A549 (cell line): ENCODE measurements around the gene FAAP100. TPM values are rescaled to one million over a fixed set of nuclear protein-coding genes. Genes with fewer than 3 reads are reported as not detected.
A peak's percentile ranks its signal among the peaks of the same experiment; 100 is the strongest.

Source experiments
- ATAC-seq, 2 experiments: fragments of 200-7000 bp in 1 of 2; fragments of >200 bp in 1 of 2; cut with Nextera tagmentation in 1 of 2; cut with Tn5 transposase in 1 of 2; 3 replicates each; pipeline versions ENCODE4 v1.8.0 to v1.9.1; 2018 to 2020; ENCODE audit warnings: mild to moderate bottlenecking in 1 of 2, moderate library complexity in 1 of 2
- CTCF ChIA-PET: fragments of 300-600 bp; sonication (Branson Sonifier 250); formaldehyde crosslinking; extraction: SDS; loops from one replicate; lab custom pipeline; 2021; ENCODE audit warnings: antibody characterized with exemption, inconsistent platforms; lab: Yijun Ruan, JAX
- POLR2A ChIA-PET: fragments of 350-600 bp; formaldehyde crosslinking; extraction: SDS; loops from one replicate; lab custom pipeline; 2021; ENCODE audit warnings: antibody characterized with exemption, inconsistent platforms; lab: Yijun Ruan, JAX
- DNase-seq, 2 experiments: peaks; one replicate each; pipeline versions ENCODE4 v3.0.0 to v3.0.0-alpha.2; 2011 to 2016; ENCODE audit warnings: low read depth in 1 of 2, low spot score in 1 of 2
- FAIRE-seq: peaks from 2 replicates; lab custom pipeline; 2011; peaks lifted over from hg19 to GRCh38; lab: Jason Lieb, UNC
- H3K27ac ChIP-seq, 2 experiments: fragments of >200 bp; sonication (Bioruptor Twin); formaldehyde crosslinking; 3 replicates each; pipeline ENCODE4 v1.5.1; 2016 to 2017
- H3K4me1 ChIP-seq: fragments of >200 bp; sonication (Bioruptor Twin); formaldehyde crosslinking; 3 replicates; pipeline ENCODE4 v1.6.1; 2016
- H3K4me2 ChIP-seq: fragments of >200 bp; sonication (Bioruptor Twin); formaldehyde crosslinking; 3 replicates; pipeline ENCODE4 v1.6.1; 2016
- H3K4me3 ChIP-seq: fragments of >200 bp; sonication (Bioruptor Twin); formaldehyde crosslinking; 3 replicates; pipeline ENCODE4 v1.5.1; 2016
- H3K9me3 ChIP-seq: fragments of >200 bp; sonication (Bioruptor Twin); formaldehyde crosslinking; 3 replicates; pipeline ENCODE4 v1.6.1; 2016
- BHLHE40 ChIP-seq: IDR thresholded peaks from 2 replicates; pipeline ENCODE4 v1.6.1; 2012; ENCODE audit warnings: low read depth, low read length, inconsistent platforms
- CEBPB ChIP-seq, 2 experiments: fragments of >200 bp in 1 of 2; sonication (Bioruptor Twin) in 1 of 2; formaldehyde crosslinking in 1 of 2; IDR thresholded peaks; 2 replicates each; pipeline ENCODE4 v1.6.1; 2012 to 2016
- CHD4 ChIP-seq: fragments of 200-600 bp; sonication (generic); IDR thresholded peaks from 2 replicates; pipeline ENCODE4 v1.6.1; 2016; ENCODE audit warnings: antibody characterized with exemption, mild to moderate bottlenecking, borderline replicate concordance
- ELK1 ChIP-seq: fragments of 150-350 bp; IDR thresholded peaks from 2 replicates; pipeline ENCODE4 v1.6.1; 2014; ENCODE audit warnings: low read depth, mild to moderate bottlenecking, low read length
- ESRRA ChIP-seq: fragments of 150-350 bp; IDR thresholded peaks from 2 replicates; pipeline ENCODE4 v1.6.1; 2014; ENCODE audit warnings: mild to moderate bottlenecking, low read length, borderline replicate concordance
- FOSB ChIP-seq: fragments of 250-450 bp; sonication (Bioruptor Pico); IDR thresholded peaks from 2 replicates; pipeline ENCODE4 v1.5.0; 2020; ENCODE audit warnings: mild to moderate bottlenecking, moderate library complexity
- FOXS1 ChIP-seq: fragments of 250-450 bp; sonication (Bioruptor Pico); IDR thresholded peaks from 2 replicates; pipeline ENCODE4 v1.5.0; 2020; ENCODE audit warnings: mild to moderate bottlenecking, moderate library complexity
- HDAC2 ChIP-seq: fragments of 200-600 bp; sonication (generic); IDR thresholded peaks from 2 replicates; pipeline ENCODE4 v1.6.1; 2016
- JUNB ChIP-seq: fragments of >200 bp; sonication (Bioruptor Twin); formaldehyde crosslinking; IDR thresholded peaks from 2 replicates; pipeline ENCODE4 v1.6.1; 2016
- KDM5A ChIP-seq: fragments of 200-600 bp; sonication (generic); IDR thresholded peaks from 2 replicates; pipeline ENCODE4 v1.6.1; 2016; ENCODE audit warnings: antibody characterized with exemption, mild to moderate bottlenecking
- MAFK ChIP-seq: fragments of 450-650 bp; IDR thresholded peaks from 2 replicates; pipeline ENCODE4 v1.6.1; 2014; ENCODE audit not compliant: partially characterized antibody
- MAX ChIP-seq: IDR thresholded peaks from 2 replicates; pipeline ENCODE4 v1.6.1; 2012
- MAZ ChIP-seq: fragments of 150-350 bp; IDR thresholded peaks from 2 replicates; pipeline ENCODE4 v1.6.1; 2014; ENCODE audit warnings: antibody characterized with exemption, low read depth, low read length, borderline replicate concordance
- NFE2L2 ChIP-seq: fragments of 150-350 bp; conservative IDR thresholded peaks from 2 replicates; pipeline ENCODE4 v1.6.1; 2014; ENCODE audit warnings: low read length
- PBX3 ChIP-seq: IDR thresholded peaks from 2 replicates; pipeline ENCODE4 v1.6.1; 2012
- PHF8 ChIP-seq: fragments of 200-600 bp; sonication (generic); IDR thresholded peaks from 2 replicates; pipeline ENCODE4 v1.6.1; 2016; ENCODE audit warnings: low read depth, mild to moderate bottlenecking, antibody characterized with exemption, moderate library complexity, borderline replicate concordance
- POLR2AphosphoS2 ChIP-seq: conservative IDR thresholded peaks from 2 replicates; pipeline ENCODE4 v1.6.1; 2012; ENCODE audit warnings: low read length, improper control_type of control experiment, inconsistent platforms
- RARB ChIP-seq: fragments of 250-450 bp; sonication (Bioruptor Pico); IDR thresholded peaks from 2 replicates; pipeline ENCODE4 v1.8.0; 2021; ENCODE audit warnings: mild to moderate bottlenecking, moderate library complexity
- RCOR1 ChIP-seq: fragments of 150-350 bp; IDR thresholded peaks from 2 replicates; pipeline ENCODE4 v1.6.1; 2014; ENCODE audit warnings: antibody characterized with exemption, low read length, low read depth
- RNF2 ChIP-seq: fragments of 200-600 bp; sonication (generic); IDR thresholded peaks from 2 replicates; pipeline ENCODE4 v1.6.1; 2016; ENCODE audit warnings: low read depth, mild to moderate bottlenecking, antibody characterized with exemption, moderate library complexity, borderline replicate concordance
- SMC3 ChIP-seq: fragments of >200 bp; sonication (Bioruptor Twin); formaldehyde crosslinking; IDR thresholded peaks from 3 replicates; pipeline ENCODE4 v1.6.1; 2018; ENCODE audit warnings: inconsistent platforms
- SREBF2 ChIP-seq: fragments of 450-650 bp; IDR thresholded peaks from 2 replicates; pipeline ENCODE4 v1.6.1; 2014; ENCODE audit warnings: mild to moderate bottlenecking, moderate library complexity
- TP53 ChIP-seq: fragments of 250-450 bp; sonication (Bioruptor Pico); IDR thresholded peaks from 2 replicates; pipeline ENCODE4 v1.5.0; 2021; ENCODE audit warnings: mild to moderate bottlenecking, moderate library complexity
- ZFP36 ChIP-seq: fragments of 450-650 bp; IDR thresholded peaks from 2 replicates; pipeline ENCODE4 v1.6.1; 2014; ENCODE audit warnings: borderline replicate concordance; ENCODE audit not compliant: partially characterized antibody
- WGBS: methylation state at CpG from one replicate; pipeline ENCODE4 v1.1.6; 2017; ENCODE audit errors: missing lambda C conversion rate; 5-methylcytosine and 5-hydroxymethylcytosine counted together
- polyA plus RNA-seq, 4 experiments: library from polyadenylated mRNA; depleted of rRNA in 3 of 4; stranded (reverse); fragments of >200 nt; fragmentation: RNase III in 1 of 4; extraction: RNeasy Plus Mini Kit Qiagen cat#74134 plus additional on column Dnase treatment in 1 of 4; gene quantifications; 2 replicates in 3 of 4; 3 replicates in 1 of 4; pipeline ENCODE4 v1.2.3, GENCODE V29; 2011 to 2017
- TF ChIP-seq, protein P1 (sequence below): fragments of >200 bp; sonication (Bioruptor Twin); formaldehyde crosslinking; IDR thresholded peaks from 3 replicates; pipeline ENCODE4 v1.5.1; 2016

FAAP100 gene
- polyA plus RNA-seq, 2 of the 4 experiments (the other 2 are of a cell fraction), result 5.4 to 16.8 TPM

DNA sequence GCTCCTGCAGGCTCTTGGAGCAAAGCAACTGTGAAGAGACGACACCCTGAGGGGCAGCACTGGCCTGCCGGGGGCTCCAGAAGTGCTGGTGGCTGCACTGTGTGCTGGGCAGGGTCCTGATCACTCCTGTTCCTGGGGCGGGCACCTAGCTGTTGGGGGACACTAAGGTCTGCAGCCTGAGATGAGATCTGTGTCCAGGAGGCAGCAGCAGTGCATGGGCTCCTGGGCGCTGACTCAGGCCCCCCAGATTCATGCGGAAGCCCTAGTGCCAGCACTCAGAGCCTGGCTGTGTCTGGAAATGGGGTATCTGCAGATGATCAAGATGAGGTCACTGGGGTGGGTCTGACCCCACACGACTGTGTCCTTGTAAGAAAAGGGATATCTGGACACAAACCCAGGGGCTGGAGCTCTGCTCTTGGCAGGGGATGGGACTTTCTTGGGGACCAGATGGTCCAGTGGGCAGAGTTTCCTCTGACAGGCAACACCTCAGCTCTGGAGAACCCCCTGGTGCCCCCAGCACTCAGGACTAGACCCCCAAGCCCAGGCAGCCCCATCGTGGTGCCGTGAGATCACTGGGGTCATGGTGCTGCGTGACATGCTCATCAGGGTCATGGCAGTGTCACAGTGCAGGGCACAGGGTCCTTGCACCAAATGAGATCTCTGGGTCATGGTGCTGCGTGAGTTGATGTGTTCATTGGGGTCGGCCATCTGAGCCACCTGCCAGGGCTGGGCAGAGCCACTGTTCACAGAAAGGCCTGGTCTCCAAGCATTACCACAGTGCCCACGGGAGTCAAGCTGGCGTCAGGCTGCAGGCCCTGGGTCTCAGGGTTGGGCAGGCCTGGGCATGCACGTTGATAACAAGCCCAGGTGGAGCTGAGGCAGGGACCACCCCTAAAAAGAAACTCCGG, 9.5 kb downstream of the FAAP100 start:
- peak overlapping the region in 1 of 2 experiments; percentile 13; a peak in 1 of 6 replicates for H3K27ac ChIP-seq
- CTCF ChIA-PET, result interaction anchor here (0.8 to 6.4 kb wide), 12 partner anchors 9 to 289 kb away, joined by 3 to 51 read pairs (median 4); partner anchors contain the start of gene FAAP100
- no peak for FAIRE-seq
- TF ChIP-seq MAFK, result no peak
- no peak for TF ChIP-seq RARB (CRISPR knock-in tag)
- no peak for TF ChIP-seq BHLHE40
- no peak for TF ChIP-seq FOSB (CRISPR knock-in tag)
- no peak for TF ChIP-seq RNF2
- TF ChIP-seq CHD4, result no peak
- no peak for TF ChIP-seq ELK1
- TF ChIP-seq KDM5A, result no peak
- TF ChIP-seq CEBPB (IDR thresholded peaks at IDR 0.05), result no peak
- TF ChIP-seq RCOR1, result no peak
- no peak for TF ChIP-seq ESRRA
- H3K4me1 ChIP-seq, result no peaks in the 10 kb centered on the region
- H3K4me3 ChIP-seq, result no peak overlapping the region
- WGBS, result 89% methylated on average over 14 of the region's 15 CpGs
- no peak for ATAC-seq
- H3K4me2 ChIP-seq, result no peak overlapping the region
- DNase-seq, result no peak
- POLR2A ChIA-PET, result interaction anchor here (1.4 to 1.9 kb wide), 2 partner anchors 9 to 10 kb away, joined by 4 to 5 read pairs; no protein-coding TSS in a partner anchor
- H3K9me3 ChIP-seq, result no peaks in the 10 kb centered on the region

DNA sequence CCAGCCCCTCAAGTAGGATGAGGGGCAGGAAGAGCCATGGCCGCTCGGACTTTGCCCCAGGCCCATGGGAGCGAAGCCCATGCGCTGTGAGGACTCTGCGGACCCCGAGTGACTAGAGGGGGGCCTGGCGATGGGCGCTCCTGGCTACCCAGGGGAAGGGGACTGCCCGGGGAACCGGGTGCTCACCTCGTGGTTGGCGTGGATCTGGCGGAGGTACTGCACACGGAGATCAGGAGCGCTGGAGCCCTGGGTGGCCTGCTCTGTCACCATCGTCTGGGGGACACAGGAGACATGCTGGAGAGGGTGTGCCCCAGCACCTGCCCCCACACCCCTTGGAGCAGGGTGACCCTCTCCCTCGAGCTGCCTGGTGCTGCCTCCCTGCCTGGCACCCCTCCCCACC, 11.0 kb downstream of the FAAP100 start:
- H3K27ac ChIP-seq, result no peak overlapping the region
- POLR2A ChIA-PET, result interaction anchor here (0.6 kb wide), 1 partner anchor 40 kb away, joined by 6 read pairs; no protein-coding TSS in a partner anchor
- TF ChIP-seq PBX3 (no peak), FOSB (CRISPR knock-in tag) (no peak), MAZ (no peak), NFE2L2 (no peak), POLR2AphosphoS2 (no peak), FOXS1 (no peak), RCOR1 (no peak), MAFK (no peak)
- WGBS, result 96% methylated on average over 12 of the region's 17 CpGs
- FAIRE-seq, result no peak
- no peaks in the 10 kb centered on the region for H3K9me3 ChIP-seq
- no peak overlapping the region for H3K4me2 ChIP-seq
- CTCF ChIA-PET, result interaction anchor here (1.2 to 6.4 kb wide), 5 partner anchors 10 to 287 kb away, joined by 3 to 36 read pairs (median 8); partner anchors contain the start of gene FAAP100
- no peak for DNase-seq
- no peak for ATAC-seq
- no peaks in the 10 kb centered on the region for H3K4me1 ChIP-seq
- no peak overlapping the region for H3K4me3 ChIP-seq

- Histone ChIP-seq H3K4me2 (no peak overlapping the region), H3K4me3 (no peak overlapping the region), H3K9me3 (no peaks in the 10 kb centered on the region), H3K27ac (no peak overlapping the region), H3K4me1 (no peaks in the 10 kb centered on the region)
- ChIA-PET POLR2A (interaction anchor here (0.6 kb wide), 1 partner anchor 40 kb away, joined by 6 read pairs; no protein-coding TSS in a partner anchor), CTCF (interaction anchor here (1.0 to 6.4 kb wide), 9 partner anchors 11 to 398 kb away, joined by 3 to 36 read pairs (median 4); partner anchors contain the start of gene FAAP100)
- FAIRE-seq, result no peak
- no peak for ATAC-seq
- 94% methylated on average over 14 of the region's 14 CpGs for WGBS
- DNase-seq, result no peak
- TF ChIP-seq PBX3 (no peak), HDAC2 (no peak), MAX (no peak), ZFP36 (no peak), BHLHE40 (no peak), JUNB (no peak), FOXS1 (no peak), SREBF2 (no peak), RCOR1 (no peak), SMC3 (no peak), TP53 (CRISPR knock-in tag) (no peak), MAFK (no peak), PHF8 (no peak)
- TF ChIP-seq, protein P1, sequence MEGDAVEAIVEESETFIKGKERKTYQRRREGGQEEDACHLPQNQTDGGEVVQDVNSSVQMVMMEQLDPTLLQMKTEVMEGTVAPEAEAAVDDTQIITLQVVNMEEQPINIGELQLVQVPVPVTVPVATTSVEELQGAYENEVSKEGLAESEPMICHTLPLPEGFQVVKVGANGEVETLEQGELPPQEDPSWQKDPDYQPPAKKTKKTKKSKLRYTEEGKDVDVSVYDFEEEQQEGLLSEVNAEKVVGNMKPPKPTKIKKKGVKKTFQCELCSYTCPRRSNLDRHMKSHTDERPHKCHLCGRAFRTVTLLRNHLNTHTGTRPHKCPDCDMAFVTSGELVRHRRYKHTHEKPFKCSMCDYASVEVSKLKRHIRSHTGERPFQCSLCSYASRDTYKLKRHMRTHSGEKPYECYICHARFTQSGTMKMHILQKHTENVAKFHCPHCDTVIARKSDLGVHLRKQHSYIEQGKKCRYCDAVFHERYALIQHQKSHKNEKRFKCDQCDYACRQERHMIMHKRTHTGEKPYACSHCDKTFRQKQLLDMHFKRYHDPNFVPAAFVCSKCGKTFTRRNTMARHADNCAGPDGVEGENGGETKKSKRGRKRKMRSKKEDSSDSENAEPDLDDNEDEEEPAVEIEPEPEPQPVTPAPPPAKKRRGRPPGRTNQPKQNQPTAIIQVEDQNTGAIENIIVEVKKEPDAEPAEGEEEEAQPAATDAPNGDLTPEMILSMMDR, result no peak
Observed at GRCh38 chr17:81540676-81541027, 11.5 kb downstream of the FAAP100 start.
